Duodenal mucosa (tissue), 2 donors: ENCODE measurements around the gene GAS2.

ENCODE experiments used
- H3K27ac ChIP-seq: one replicate; pipeline ENCODE4 v1.7.0; 2013; ENCODE audit warnings: low read depth, low read length
- H3K27me3 ChIP-seq, 2 donors: one replicate each; pipeline ENCODE4 v1.7.0; 2013; ENCODE audit warnings: low read length in 2 of 2, control low read depth in 1 of 2; ENCODE audit not compliant: insufficient read depth in 2 of 2, control insufficient read depth in 1 of 2
- H3K36me3 ChIP-seq, 2 donors: one replicate each; pipeline ENCODE4 v1.7.0; 2013; ENCODE audit warnings: low read length in 2 of 2, control low read depth in 1 of 2; ENCODE audit not compliant: insufficient read depth in 2 of 2, control insufficient read depth in 1 of 2
- H3K4me1 ChIP-seq, 2 donors: one replicate each; pipeline ENCODE4 v1.7.0; 2013; ENCODE audit warnings: low read length in 2 of 2, control low read depth in 1 of 2; ENCODE audit not compliant: insufficient read depth in 2 of 2, control insufficient read depth in 1 of 2
- H3K4me3 ChIP-seq, 2 donors: one replicate each; pipeline ENCODE4 v1.7.0; 2013; ENCODE audit warnings: low read length in 2 of 2, low read depth in 1 of 2
- H3K9ac ChIP-seq, 2 donors: one replicate each; pipeline ENCODE4 v1.7.0; 2013; ENCODE audit warnings: low read length in 2 of 2, low read depth in 1 of 2
- H3K9me3 ChIP-seq, 2 donors: one replicate each; pipeline ENCODE4 v1.7.0; 2013; ENCODE audit warnings: low read length in 2 of 2, control low read depth in 1 of 2; ENCODE audit not compliant: control insufficient read depth in 1 of 2

GAS2 gene

GRCh38 chr11:22753416-22753815, 87.0 kb downstream of the GAS2 start:
- no peaks in the 10 kb centered on the region for H3K36me3 ChIP-seq
- no peaks in the 10 kb centered on the region for H3K9me3 ChIP-seq
- H3K27me3 ChIP-seq: no peaks in the 10 kb centered on the region
- H3K27ac ChIP-seq: no peak overlapping the region
- no peak overlapping the region for H3K9ac ChIP-seq
- no peak overlapping the region for H3K4me3 ChIP-seq
- H3K4me1 ChIP-seq: no peaks in the 10 kb centered on the region

GRCh38 chr11:22761066-22761465, 94.7 kb downstream of the GAS2 start:
- Histone ChIP-seq H3K27me3 (no peaks in the 10 kb centered on the region), H3K9me3 (no peaks in the 10 kb centered on the region), H3K4me1 (no peaks in the 10 kb centered on the region), H3K27ac (no peak overlapping the region), H3K9ac (no peak overlapping the region), H3K36me3 (no peaks in the 10 kb centered on the region), H3K4me3 (no peak overlapping the region)

GRCh38 chr11:22763166-22763565, 96.8 kb downstream of the GAS2 start:
- Histone ChIP-seq H3K27me3 (no peaks in the 10 kb centered on the region), H3K4me1 (no peaks in the 10 kb centered on the region), H3K27ac (no peak overlapping the region), H3K9ac (no peak overlapping the region), H3K4me3 (no peak overlapping the region), H3K36me3 (no peaks in the 10 kb centered on the region), H3K9me3 (no peaks in the 10 kb centered on the region)

- H3K27ac ChIP-seq: no peak overlapping the region
- no peaks in the 10 kb centered on the region for H3K9me3 ChIP-seq
- H3K36me3 ChIP-seq: no peaks in the 10 kb centered on the region
- no peaks in the 10 kb centered on the region for H3K4me1 ChIP-seq
- no peak overlapping the region for H3K4me3 ChIP-seq
- no peak overlapping the region for H3K9ac ChIP-seq
- H3K27me3 ChIP-seq: no peaks in the 10 kb centered on the region
Measured at GRCh38 chr11:22764735-22765134, 98.3 kb downstream of the GAS2 start.

- no peaks in the 10 kb centered on the region for H3K9me3 ChIP-seq
- H3K36me3 ChIP-seq: no peaks in the 10 kb centered on the region
- no peak overlapping the region for H3K27ac ChIP-seq
- no peaks in the 10 kb centered on the region for H3K27me3 ChIP-seq
- no peak overlapping the region for H3K9ac ChIP-seq
- no peak overlapping the region for H3K4me3 ChIP-seq
- H3K4me1 ChIP-seq: peaks cover 0 to 4% of the 10 kb centered on the region in 2 donors
Measured at GRCh38 chr11:22768281-22768680, 101.9 kb downstream of the GAS2 start.

GRCh38 chr11:22769081-22769480, 102.7 kb downstream of the GAS2 start:
- H3K9me3 ChIP-seq: no peaks in the 10 kb centered on the region
- no peaks in the 10 kb centered on the region for H3K36me3 ChIP-seq
- no peak overlapping the region for H3K27ac ChIP-seq
- H3K27me3 ChIP-seq: no peaks in the 10 kb centered on the region
- peaks cover 0 to 4% of the 10 kb centered on the region in 2 donors for H3K4me1 ChIP-seq
- no peak overlapping the region for H3K4me3 ChIP-seq
- H3K9ac ChIP-seq: no peak overlapping the region

GRCh38 chr11:22774716-22775115, 108.3 kb downstream of the GAS2 start:
- H3K36me3 ChIP-seq: no peaks in the 10 kb centered on the region
- H3K4me3 ChIP-seq: no peak overlapping the region
- peaks cover 0 to 4% of the 10 kb centered on the region in 2 donors for H3K4me1 ChIP-seq
- H3K27me3 ChIP-seq: no peaks in the 10 kb centered on the region
- H3K9ac ChIP-seq: no peak overlapping the region
- no peaks in the 10 kb centered on the region for H3K9me3 ChIP-seq
- no peak overlapping the region for H3K27ac ChIP-seq

GRCh38 chr11:22775248-22775647, 108.8 kb downstream of the GAS2 start:
- H3K4me3 ChIP-seq: no peak overlapping the region
- no peak overlapping the region for H3K9ac ChIP-seq
- H3K4me1 ChIP-seq: peaks cover 0 to 4% of the 10 kb centered on the region in 2 donors
- H3K27me3 ChIP-seq: no peaks in the 10 kb centered on the region
- H3K27ac ChIP-seq: no peak overlapping the region
- no peaks in the 10 kb centered on the region for H3K36me3 ChIP-seq
- H3K9me3 ChIP-seq: no peaks in the 10 kb centered on the region

GRCh38 chr11:22778642-22779041, 112.2 kb downstream of the GAS2 start:
- Histone ChIP-seq H3K27ac (no peak overlapping the region), H3K36me3 (no peaks in the 10 kb centered on the region), H3K9ac (no peak overlapping the region), H3K4me1 (no peaks in the 10 kb centered on the region), H3K27me3 (no peaks in the 10 kb centered on the region), H3K9me3 (no peaks in the 10 kb centered on the region), H3K4me3 (no peak overlapping the region)

- Histone ChIP-seq H3K36me3 (no peaks in the 10 kb centered on the region), H3K9ac (no peak overlapping the region), H3K9me3 (peaks cover 0 to 2% of the 10 kb centered on the region in 2 donors), H3K4me1 (no peaks in the 10 kb centered on the region), H3K4me3 (no peak overlapping the region), H3K27me3 (no peaks in the 10 kb centered on the region), H3K27ac (no peak overlapping the region)
Measured at GRCh38 chr11:22779850-22780249, 113.4 kb downstream of the GAS2 start.

- Histone ChIP-seq H3K4me3 (no peak overlapping the region), H3K36me3 (no peaks in the 10 kb centered on the region), H3K27me3 (no peaks in the 10 kb centered on the region), H3K9me3 (peaks cover 0 to 2% of the 10 kb centered on the region in 2 donors), H3K9ac (no peak overlapping the region), H3K4me1 (no peaks in the 10 kb centered on the region), H3K27ac (no peak overlapping the region)
Measured at GRCh38 chr11:22780952-22781593, 114.7 kb downstream of the GAS2 start.
